ENCODE results near the gene TDRD10. TPM values are rescaled to one million over a fixed set of nuclear protein-coding genes. Genes with fewer than 3 reads are reported as not detected.

The TDRD10 gene
- total and polyA plus RNA-seq, 2 of the 4 experiments (the other 2 are of a cell fraction) = not detected

GRCh38 chr1:154490317-154490716 lies 11.7 kb upstream of the TDRD10 start:
- Histone ChIP-seq H3K56ac (ENCODE audit: extremely low read depth, insufficient read depth, low read length) (no peak overlapping the region), H4K8ac (ENCODE audit: low read depth in 2 of 2, low read length in 2 of 2) (no peak overlapping the region), H2BK15ac (ENCODE audit: low read depth, low read length) (no peak overlapping the region), H3K27ac (ENCODE audit: insufficient read depth, low read length) (no peak overlapping the region), H3K4me3 (ENCODE audit: insufficient read depth, low read depth, low read length) (no peak overlapping the region), H2AFZ (replicated peaks; ENCODE audit: low read length, poor library complexity) (no peak overlapping the region), H3K36me3 (ENCODE audit: control insufficient read depth, insufficient read depth, low read length) (no peaks in the 10 kb centered on the region), H3K4ac (ENCODE audit: low read depth, low read length) (no peak overlapping the region), H3K14ac (replicated peaks; ENCODE audit: low read depth, low read length) (no peak overlapping the region), H4K91ac (ENCODE audit: insufficient read depth, low read depth, low read length) (no peak overlapping the region), H3K4me2 (ENCODE audit: low read depth, low read length) (no peak overlapping the region), H4K20me1 (ENCODE audit: insufficient read depth, low read length) (no peaks in the 10 kb centered on the region), H3K79me1 (ENCODE audit: low read depth in 1 of 2, low read length in 2 of 2) (no peaks in the 10 kb centered on the region), H2AK5ac (ENCODE audit: low read depth, low read length) (no peak overlapping the region), H2BK5ac (ENCODE audit: low read depth, low read length, poor library complexity, severe bottlenecking) (no peak overlapping the region), H3K23ac (ENCODE audit: low read depth, low read length) (no peak overlapping the region), H2BK120ac (ENCODE audit: low read depth, low read length) (no peak overlapping the region), H2AK9ac (replicated peaks; ENCODE audit: low read depth, low read length, poor library complexity) (no peak overlapping the region), H2BK20ac (ENCODE audit: low read depth, low read length) (no peak overlapping the region), H3K4me1 (ENCODE audit: control insufficient read depth, insufficient read depth, low read length) (no peaks in the 10 kb centered on the region), H3K18ac (ENCODE audit: low read depth, low read length) (no peak overlapping the region), H4K5ac (ENCODE audit: low read depth, low read length) (no peak overlapping the region), H3K9me1 (ENCODE audit: insufficient read depth, low read length) (no peaks in the 10 kb centered on the region; the same call in 1 of the 2 replicates), H3K9ac (ENCODE audit: low read depth, low read length) (no peak overlapping the region), H3K9me3 (ENCODE audit: control insufficient read depth, insufficient read depth, low read length) (no peaks in the 10 kb centered on the region), H3K27me3 (ENCODE audit: control insufficient read depth, insufficient read depth, low read length) (peaks cover 72% of the 10 kb centered on the region)
- dilution Hi-C loops (cut with HindIII; ENCODE audit: low sequenced_read_pairs, unreplicated experiment) (no loop called here), in situ Hi-C loops (cut with MboI; ENCODE audit: low sequenced_read_pairs) (no loop called here), intact Hi-C loops (cut with micrococcal nuclease) (no loop called here)
- ChIA-PET CTCF (no interaction called here), POLR2A (ENCODE audit: unreplicated experiment) (no interaction called here)
- TF ChIP-seq RCOR1 (IDR thresholded peaks at IDR 0.05; ENCODE audit: insufficient replicate concordance, low read length) (no peak), ELK1 (IDR thresholded peaks at IDR 0.05; ENCODE audit: borderline replicate concordance, low read depth, low read length) (no peak), FOS (IDR thresholded peaks at IDR 0.05; ENCODE audit: low read depth, low read length) (no peak), CEBPB (IDR thresholded peaks at IDR 0.05; ENCODE audit: low read depth, low read length) (no peak), CHD1 (IDR thresholded peaks at IDR 0.05; ENCODE audit: low read depth, low read length) (no peak), NFE2L2 (IDR thresholded peaks at IDR 0.05; ENCODE audit: low read depth, low read length) (no peak), MAZ (IDR thresholded peaks at IDR 0.05; ENCODE audit: borderline replicate concordance, low read depth, low read length) (no peak), POLR2A (IDR thresholded peaks at IDR 0.05; ENCODE audit: low read depth, low read length) (no peak), MXI1 (IDR thresholded peaks at IDR 0.05; ENCODE audit: borderline replicate concordance, low read depth, low read length) (no peak), RAD21 (IDR thresholded peaks at IDR 0.05; ENCODE audit: low read length) (no peak), MAFK (IDR thresholded peaks at IDR 0.05; ENCODE audit: low read depth, low read length) (no peak), SMC3 (IDR thresholded peaks at IDR 0.05; ENCODE audit: low read depth, low read length) (no peak), BHLHE40 (IDR thresholded peaks at IDR 0.05; ENCODE audit: low read depth, low read length) (no peak), USF2 (IDR thresholded peaks at IDR 0.05; ENCODE audit: low read depth, low read length) (no peak), RFX5 (IDR thresholded peaks at IDR 0.05; ENCODE audit: low read depth, low read length) (no peak), CTCF (conservative IDR thresholded peaks at IDR 0.05; ENCODE audit: low read depth, low read length) (no peak)
- DNase-seq = no peak
- no peak for ATAC-seq (ENCODE audit: low read depth)
- no TSS peak for BruUV-seq (replicated peaks)
- no CpG with 5 or more reads among the region's 1 CpG for WGBS, 2 experiments (ENCODE audit: extremely low coverage in 2 of 2, insufficient read length in 1 of 2)

All from IMR-90 (cell line).